ENCODE results near the gene TRMT11.

DNA sequence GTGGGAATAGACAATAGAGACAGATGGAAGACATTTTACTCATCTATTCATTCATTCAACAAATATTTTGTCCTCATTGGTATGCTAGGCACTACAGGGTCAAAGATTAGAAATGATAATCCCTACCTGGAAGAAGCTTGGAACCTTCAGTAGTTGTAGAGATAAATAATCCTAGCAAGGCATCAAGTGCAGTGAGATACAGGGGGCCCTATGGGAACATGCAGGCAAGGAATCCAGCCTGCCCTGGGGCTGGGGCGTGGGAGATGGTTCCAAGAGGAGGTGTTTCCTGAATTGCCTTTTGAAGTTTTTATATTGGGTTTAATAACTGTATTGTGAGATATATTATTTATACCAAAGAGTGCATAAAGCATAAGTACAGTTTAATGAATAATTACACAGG lies 64.5 kb downstream of the TRMT11 start:
- no peak for TF ChIP-seq EZH2phosphoT487 (IDR thresholded peaks at IDR 0.05; ENCODE audit: low read length)
- TF ChIP-seq, protein P1, sequence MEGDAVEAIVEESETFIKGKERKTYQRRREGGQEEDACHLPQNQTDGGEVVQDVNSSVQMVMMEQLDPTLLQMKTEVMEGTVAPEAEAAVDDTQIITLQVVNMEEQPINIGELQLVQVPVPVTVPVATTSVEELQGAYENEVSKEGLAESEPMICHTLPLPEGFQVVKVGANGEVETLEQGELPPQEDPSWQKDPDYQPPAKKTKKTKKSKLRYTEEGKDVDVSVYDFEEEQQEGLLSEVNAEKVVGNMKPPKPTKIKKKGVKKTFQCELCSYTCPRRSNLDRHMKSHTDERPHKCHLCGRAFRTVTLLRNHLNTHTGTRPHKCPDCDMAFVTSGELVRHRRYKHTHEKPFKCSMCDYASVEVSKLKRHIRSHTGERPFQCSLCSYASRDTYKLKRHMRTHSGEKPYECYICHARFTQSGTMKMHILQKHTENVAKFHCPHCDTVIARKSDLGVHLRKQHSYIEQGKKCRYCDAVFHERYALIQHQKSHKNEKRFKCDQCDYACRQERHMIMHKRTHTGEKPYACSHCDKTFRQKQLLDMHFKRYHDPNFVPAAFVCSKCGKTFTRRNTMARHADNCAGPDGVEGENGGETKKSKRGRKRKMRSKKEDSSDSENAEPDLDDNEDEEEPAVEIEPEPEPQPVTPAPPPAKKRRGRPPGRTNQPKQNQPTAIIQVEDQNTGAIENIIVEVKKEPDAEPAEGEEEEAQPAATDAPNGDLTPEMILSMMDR (IDR thresholded peaks at IDR 0.05; ENCODE audit: low read length): no peak
- TF ChIP-seq EZH2 (optimal IDR thresholded peaks at IDR 0.05; ENCODE audit: low read depth, low read length): no peak
